Measurements from ENCODE around the gene TSPO. TPM values are rescaled to one million over a fixed set of nuclear protein-coding genes. Genes with fewer than 3 reads are reported as not detected.

TSPO gene
- total and polyA plus RNA-seq, 2 experiments from 2014 or later, result 34.6 to 44.7 TPM

GRCh38 chr22:43162412-43163150 is 11.2 kb downstream of the TSPO start:
- Mint-ChIP-seq H3K27ac (no peak overlapping the region), H3K27me3 (ENCODE audit: insufficient read depth, low read depth, poor library complexity) (peaks cover 11% of the 10 kb centered on the region), H3K36me3 (ENCODE audit: low read depth) (peaks cover 11% of the 10 kb centered on the region), H3K4me1 (peaks cover 3% of the 10 kb centered on the region; the same call in 2 of the 3 replicates), H3K9me3 (peaks cover 3% of the 10 kb centered on the region; the same call in 1 of the 3 replicates), H3K4me3 (no peak overlapping the region)
- Histone ChIP-seq H4K20me1 (replicated peaks; ENCODE audit: insufficient read depth) (no peaks in the 10 kb centered on the region), H3K36me3 (ENCODE audit: insufficient read depth) (no peaks in the 10 kb centered on the region), H3K79me2 (replicated peaks; ENCODE audit: insufficient read depth) (no peaks in the 10 kb centered on the region), H3K4me3 (no peak overlapping the region), H3K4me2 (no peak overlapping the region), H3K4me1 (ENCODE audit: insufficient read depth) (no peaks in the 10 kb centered on the region), H3F3A (replicated peaks; ENCODE audit: low read depth) (0 out of 2 replicates have a peak, but pooled peaks cover 5% of the 10 kb centered on the region), H3K9me2 (ENCODE audit: insufficient read depth) (no peaks in the 10 kb centered on the region), H2AFZ (no peak overlapping the region), H3K27ac (ENCODE audit: low read depth) (no peak overlapping the region), H3K27me3 (ENCODE audit: insufficient read depth) (no peaks in the 10 kb centered on the region)
- DNase-seq (ENCODE audit: low spot score), result no peak
- TF ChIP-seq ZNF114 (CRISPR knock-in tag; IDR thresholded peaks at IDR 0.05), result no peak
- TF ChIP-seq CREB1 (CRISPR knock-in tag; IDR thresholded peaks at IDR 0.05; ENCODE audit: low read depth), result no peak
- TF ChIP-seq, protein P1, sequence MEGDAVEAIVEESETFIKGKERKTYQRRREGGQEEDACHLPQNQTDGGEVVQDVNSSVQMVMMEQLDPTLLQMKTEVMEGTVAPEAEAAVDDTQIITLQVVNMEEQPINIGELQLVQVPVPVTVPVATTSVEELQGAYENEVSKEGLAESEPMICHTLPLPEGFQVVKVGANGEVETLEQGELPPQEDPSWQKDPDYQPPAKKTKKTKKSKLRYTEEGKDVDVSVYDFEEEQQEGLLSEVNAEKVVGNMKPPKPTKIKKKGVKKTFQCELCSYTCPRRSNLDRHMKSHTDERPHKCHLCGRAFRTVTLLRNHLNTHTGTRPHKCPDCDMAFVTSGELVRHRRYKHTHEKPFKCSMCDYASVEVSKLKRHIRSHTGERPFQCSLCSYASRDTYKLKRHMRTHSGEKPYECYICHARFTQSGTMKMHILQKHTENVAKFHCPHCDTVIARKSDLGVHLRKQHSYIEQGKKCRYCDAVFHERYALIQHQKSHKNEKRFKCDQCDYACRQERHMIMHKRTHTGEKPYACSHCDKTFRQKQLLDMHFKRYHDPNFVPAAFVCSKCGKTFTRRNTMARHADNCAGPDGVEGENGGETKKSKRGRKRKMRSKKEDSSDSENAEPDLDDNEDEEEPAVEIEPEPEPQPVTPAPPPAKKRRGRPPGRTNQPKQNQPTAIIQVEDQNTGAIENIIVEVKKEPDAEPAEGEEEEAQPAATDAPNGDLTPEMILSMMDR (conservative IDR thresholded peaks at IDR 0.05; ENCODE audit: low read depth in 2 of 2), result no peak
- TF ChIP-seq EZH2phosphoT487 (IDR thresholded peaks at IDR 0.05; ENCODE audit: unreplicated experiment), result no peak
- TF ChIP-seq EZH2 (IDR thresholded peaks at IDR 0.05; ENCODE audit: low read depth, unreplicated experiment), result no peak
- no peak for TF ChIP-seq NANOG (IDR thresholded peaks at IDR 0.05; ENCODE audit: borderline replicate concordance)
- no peak for TF ChIP-seq POLR2AphosphoS5 (IDR thresholded peaks at IDR 0.05; ENCODE audit: low read depth)
- no peak for TF ChIP-seq STAT1 (IDR thresholded peaks at IDR 0.05; ENCODE audit: unreplicated experiment)
- no peak for TF ChIP-seq ETS1 (IDR thresholded peaks at IDR 0.05)
- no peak for TF ChIP-seq JUNB (IDR thresholded peaks at IDR 0.05; ENCODE audit: unreplicated experiment)
- TF ChIP-seq ZNF331 (CRISPR knock-in tag; IDR thresholded peaks at IDR 0.05; ENCODE audit: low read depth), result no peak
- no peak for TF ChIP-seq ZNF462 (CRISPR knock-in tag; IDR thresholded peaks at IDR 0.05)
- TF ChIP-seq REST (IDR thresholded peaks at IDR 0.05; ENCODE audit: unreplicated experiment), result no peak
- no peak for ATAC-seq
